GM12891 (cell line): ENCODE data around the gene KCNA3.
A peak's percentile ranks its signal among the peaks of the same experiment; 100 is the strongest.

Source experiments
- DNase-seq: peaks from one replicate; pipeline ENCODE4 v3.0.0; 2011; ENCODE audit warnings: low spot score; ENCODE audit not compliant: insufficient read length
- FAIRE-seq: peaks from 2 replicates; lab custom pipeline; 2011; peaks lifted over from hg19 to GRCh38; lab: Jason Lieb, UNC
- PAX5 ChIP-seq: IDR thresholded peaks from 2 replicates; pipeline ENCODE4 v1.6.1; 2011; ENCODE audit warnings: low read length, moderate library complexity, mild to moderate bottlenecking; ENCODE audit not compliant: insufficient read depth, severe bottlenecking
- POLR2A ChIP-seq: IDR thresholded peaks from 2 replicates; pipeline ENCODE4 v1.6.1; 2011; ENCODE audit warnings: low read depth, low read length, control low read depth
- POLR2AphosphoS5 ChIP-seq: IDR thresholded peaks from 2 replicates; pipeline ENCODE4 v1.6.1; 2011; ENCODE audit warnings: low read depth, low read length, control low read depth
- POU2F2 ChIP-seq: IDR thresholded peaks from 2 replicates; pipeline ENCODE4 v1.6.1; 2011; ENCODE audit warnings: low read depth, mild to moderate bottlenecking, control low read depth, low read length, moderate library complexity
- SPI1 ChIP-seq: IDR thresholded peaks from 2 replicates; pipeline ENCODE4 v1.6.1; 2011; ENCODE audit warnings: low read depth, low read length, control low read depth
- TAF1 ChIP-seq: IDR thresholded peaks from 2 replicates; pipeline ENCODE4 v1.6.1; 2011; ENCODE audit warnings: low read depth, low read length, control low read depth

The KCNA3 gene

DNA sequence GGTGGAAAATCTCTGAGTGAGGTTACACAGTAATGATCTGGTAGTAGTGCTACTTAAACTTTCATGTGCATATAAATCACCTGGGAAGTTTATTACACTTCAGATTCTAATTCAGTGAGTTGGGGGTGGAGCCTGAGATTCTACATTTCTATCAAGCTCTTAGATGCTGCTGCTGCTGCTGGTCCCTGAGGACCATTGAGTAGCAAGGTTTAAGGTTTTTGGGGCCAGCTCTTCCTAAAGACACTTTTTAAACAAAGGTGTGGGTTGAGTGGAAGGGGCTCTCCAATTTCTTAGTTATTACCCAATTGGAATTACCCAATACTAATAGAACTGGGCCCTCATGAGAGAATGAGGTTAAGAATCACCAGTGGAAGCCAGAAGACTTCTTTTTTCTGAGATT, 29.5 kb downstream of the KCNA3 start:
- TF ChIP-seq SPI1 (no peak), POLR2AphosphoS5 (no peak), TAF1 (no peak), POU2F2 (no peak), PAX5 (no peak), POLR2A (no peak)
- FAIRE-seq (no peak), DNase-seq (no peak)

DNA sequence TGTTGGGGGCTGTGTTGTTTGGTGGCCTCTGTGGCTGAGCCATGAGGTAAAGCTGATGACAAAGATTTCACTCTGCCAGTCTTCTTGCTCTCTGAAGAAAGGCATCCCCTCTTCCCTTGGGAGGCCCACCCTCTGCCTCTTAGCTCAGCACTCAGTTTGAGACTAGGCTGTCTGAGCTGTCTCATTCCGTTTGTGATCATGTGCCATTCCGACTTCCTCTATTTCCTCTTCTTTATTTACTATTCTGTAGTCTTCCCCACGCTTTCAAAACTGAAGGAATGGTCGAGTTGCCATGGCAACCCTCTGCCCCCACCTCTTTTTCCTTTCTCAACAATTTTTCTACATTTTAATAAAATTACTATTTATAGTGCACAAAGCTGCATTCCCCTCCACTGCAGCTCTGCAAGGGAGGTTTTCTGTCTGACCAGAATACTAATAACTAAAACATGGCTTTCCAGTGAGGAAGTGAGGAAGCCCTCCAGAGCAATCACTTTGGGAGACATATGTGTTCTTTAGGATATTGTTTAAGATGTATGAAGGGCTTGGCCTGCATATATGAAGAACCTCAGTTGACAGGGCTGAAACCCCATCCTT, 30.8 kb downstream of the KCNA3 start:
- peak; percentile 82 for FAIRE-seq
- TF ChIP-seq POLR2A (no peak), TAF1 (no peak), PAX5 (no peak), SPI1 (peak; percentile 82), POLR2AphosphoS5 (no peak), POU2F2 (no peak)
- no peak for DNase-seq

DNA sequence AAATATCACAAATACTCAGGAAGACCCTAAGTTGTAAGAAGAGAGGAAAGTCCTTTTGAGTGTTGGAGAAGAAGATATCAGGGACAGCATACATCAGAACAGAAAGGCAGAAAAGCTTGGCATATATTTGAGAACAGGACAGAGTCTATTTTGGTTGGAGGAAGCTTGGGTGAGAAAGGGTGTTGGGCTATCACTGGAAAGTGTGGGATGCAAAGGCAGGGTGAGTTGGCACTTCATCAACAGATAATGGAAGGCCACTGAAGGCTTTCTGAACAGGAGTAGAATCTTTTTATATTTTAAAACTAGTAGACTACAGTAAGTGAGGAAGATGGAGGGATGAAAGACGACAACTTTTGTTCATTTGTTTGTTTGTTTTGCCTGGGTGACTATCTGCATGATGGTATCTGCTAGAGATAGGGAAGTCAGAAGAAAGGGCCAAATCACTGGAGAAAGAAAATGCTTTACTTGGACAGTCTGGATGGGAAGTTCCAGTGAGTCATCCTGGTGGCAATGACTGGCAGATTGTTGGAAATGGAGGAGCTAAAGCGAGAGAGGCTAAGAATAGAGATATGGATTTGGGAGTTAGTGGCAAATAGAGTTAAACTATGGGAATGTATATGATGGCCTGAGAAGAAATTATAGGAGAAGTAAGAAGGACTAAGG, 34.9 kb downstream of the KCNA3 start:
- TF ChIP-seq POLR2A: no peak
- TF ChIP-seq POLR2AphosphoS5: no peak
- no peak for TF ChIP-seq SPI1
- TF ChIP-seq POU2F2: no peak
- no peak for TF ChIP-seq PAX5
- no peak for TF ChIP-seq TAF1
- DNase-seq: no peak
- no peak for FAIRE-seq

DNA sequence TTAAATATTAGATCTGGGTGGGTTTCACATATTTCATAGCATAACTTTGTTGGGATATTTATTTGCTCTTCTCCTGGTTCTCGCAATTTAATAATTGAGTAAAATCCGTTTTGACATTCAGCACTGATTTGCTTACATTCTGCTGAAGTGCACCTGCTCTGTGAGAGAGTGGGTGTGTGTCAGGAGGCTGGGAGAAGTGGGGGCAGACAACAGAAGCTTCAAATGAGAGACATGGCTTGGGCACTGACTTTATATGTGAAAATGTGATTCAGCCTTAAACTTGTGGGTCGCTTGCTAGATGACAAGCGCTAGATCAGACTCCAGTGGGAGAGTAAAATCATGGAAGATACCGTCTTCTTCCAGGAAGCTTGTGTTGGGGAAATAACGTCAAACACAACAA, 36.2 kb downstream of the KCNA3 start:
- no peak for FAIRE-seq
- DNase-seq: no peak

DNA sequence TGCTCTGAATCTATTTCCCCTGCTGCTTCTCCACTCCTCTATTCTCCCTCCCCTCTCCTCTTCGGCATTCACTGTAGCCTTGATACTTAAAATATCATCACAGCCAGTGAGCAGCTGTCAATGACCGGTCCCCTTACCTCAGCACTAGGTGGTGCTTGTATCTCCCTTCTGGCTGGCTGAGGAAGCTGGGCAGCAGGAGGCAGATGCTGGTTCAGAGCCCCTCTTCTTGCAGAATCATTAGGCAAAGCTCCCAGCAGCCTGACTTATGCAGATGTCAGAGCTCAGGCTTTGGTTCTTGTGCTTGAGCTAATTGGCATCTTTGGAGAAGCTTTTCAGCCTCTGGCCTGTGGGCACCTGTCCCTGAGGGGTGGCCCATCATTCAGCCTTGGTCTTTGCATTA, 36.7 kb downstream of the KCNA3 start:
- FAIRE-seq: peak; percentile 35
- no peak for DNase-seq
- TF ChIP-seq POLR2AphosphoS5 (no peak), SPI1 (no peak), PAX5 (no peak), POLR2A (no peak), POU2F2 (no peak), TAF1 (no peak)

More for the DNA sequence above, 36.2 kb downstream of the KCNA3 start:
- no peak for TF ChIP-seq TAF1
- no peak for TF ChIP-seq POLR2A
- no peak for TF ChIP-seq PAX5
- TF ChIP-seq POLR2AphosphoS5: no peak
- TF ChIP-seq SPI1: no peak
- no peak for TF ChIP-seq POU2F2

DNA sequence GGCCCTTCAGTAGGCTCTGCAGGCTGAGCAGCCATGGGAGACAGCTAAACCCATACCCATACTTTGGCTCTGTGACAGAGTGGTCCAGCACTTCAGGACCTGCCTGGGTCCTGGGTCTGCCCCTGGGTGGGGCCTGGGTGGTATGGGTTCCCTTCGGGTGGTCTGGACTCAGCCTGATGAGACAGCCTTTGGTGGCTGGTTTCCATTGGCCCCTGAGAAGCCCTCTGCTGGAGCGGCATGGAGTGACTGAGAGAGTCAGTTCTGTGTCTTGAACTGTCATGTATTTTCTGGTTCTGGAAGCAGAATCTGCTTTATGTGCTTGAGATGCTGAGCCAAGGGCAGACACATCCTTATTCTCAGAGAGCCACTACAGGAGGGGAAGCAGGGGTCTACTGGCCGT, 37.3 kb downstream of the KCNA3 start:
- FAIRE-seq: peak; percentile 45
- DNase-seq: no peak
- TF ChIP-seq SPI1: no peak
- no peak for TF ChIP-seq PAX5
- no peak for TF ChIP-seq POLR2A
- no peak for TF ChIP-seq POLR2AphosphoS5
- TF ChIP-seq TAF1: no peak
- no peak for TF ChIP-seq POU2F2

DNA sequence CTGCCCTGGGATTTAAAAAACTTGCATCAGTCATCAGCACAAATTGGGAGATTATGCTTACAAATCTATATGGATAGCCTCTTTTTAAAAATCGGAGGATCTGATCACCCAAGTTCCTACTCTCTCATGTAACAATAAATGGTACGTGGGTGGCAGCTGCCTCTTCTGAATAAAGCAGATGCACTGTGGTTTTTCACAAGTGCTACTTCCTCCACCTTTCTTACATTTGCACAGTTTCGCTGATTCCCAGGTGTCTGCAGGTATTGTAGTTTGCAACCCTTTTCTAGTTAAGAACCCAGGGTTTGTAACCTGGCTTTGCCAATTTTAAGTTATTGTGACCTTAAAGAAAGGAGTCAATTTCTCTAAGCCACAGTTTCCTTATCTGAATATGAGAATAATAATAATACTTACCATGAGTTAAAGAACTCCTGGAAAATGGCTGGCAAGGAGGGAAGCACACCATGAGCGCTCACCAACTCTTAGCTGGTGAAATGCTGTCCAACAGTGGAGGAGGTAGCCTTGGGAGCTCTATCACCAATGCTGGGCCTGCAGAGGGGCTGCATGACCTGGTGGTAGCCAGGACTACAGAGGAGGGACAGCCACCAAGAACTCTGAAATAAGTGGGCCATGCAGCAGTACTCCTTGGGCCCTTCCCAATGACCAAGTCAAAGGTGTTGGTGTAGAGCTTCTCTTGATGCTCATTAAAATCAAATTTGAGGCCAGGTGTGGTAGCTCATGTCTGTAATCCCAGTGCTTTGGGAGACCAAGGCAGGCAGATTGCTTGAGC, 38.4 kb downstream of the KCNA3 start:
- peak; percentile 76; the same call in 1 of the 2 replicates for TF ChIP-seq POLR2A
- TF ChIP-seq POU2F2: peak; percentile 5; the same call in 1 of the 2 replicates
- TF ChIP-seq SPI1: peak; percentile 47; the same call in 1 of the 2 replicates
- TF ChIP-seq PAX5: no peak
- TF ChIP-seq POLR2AphosphoS5: 0 out of 2 replicates have a peak, but pooled peaks have one; percentile 40
- TF ChIP-seq TAF1: no peak
- DNase-seq: no peak
- peak; percentile 70 for FAIRE-seq

DNA sequence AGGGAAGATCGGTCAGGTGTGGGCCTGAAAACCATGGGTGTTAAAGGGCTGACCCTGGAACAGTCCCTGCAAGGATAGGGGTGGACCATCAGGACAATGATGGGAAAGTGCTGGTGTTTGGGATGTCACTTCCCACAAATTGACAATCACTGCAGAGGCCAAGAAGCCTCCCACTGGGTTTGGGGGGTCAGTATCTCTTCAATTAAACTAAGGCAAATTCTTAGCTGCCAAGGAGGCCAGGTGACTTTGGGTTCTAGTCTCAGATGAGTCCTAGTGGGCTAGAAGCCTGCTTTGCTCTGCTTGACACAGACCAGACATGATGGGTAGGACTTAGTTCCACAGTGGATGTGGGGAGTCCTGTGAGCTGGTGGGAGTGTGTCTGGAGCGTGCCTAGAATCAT, 39.3 kb downstream of the KCNA3 start:
- FAIRE-seq: peak; percentile 40
- no peak for DNase-seq
- TF ChIP-seq PAX5 (no peak), SPI1 (no peak), TAF1 (no peak), POLR2A (no peak), POU2F2 (no peak), POLR2AphosphoS5 (no peak)

DNA sequence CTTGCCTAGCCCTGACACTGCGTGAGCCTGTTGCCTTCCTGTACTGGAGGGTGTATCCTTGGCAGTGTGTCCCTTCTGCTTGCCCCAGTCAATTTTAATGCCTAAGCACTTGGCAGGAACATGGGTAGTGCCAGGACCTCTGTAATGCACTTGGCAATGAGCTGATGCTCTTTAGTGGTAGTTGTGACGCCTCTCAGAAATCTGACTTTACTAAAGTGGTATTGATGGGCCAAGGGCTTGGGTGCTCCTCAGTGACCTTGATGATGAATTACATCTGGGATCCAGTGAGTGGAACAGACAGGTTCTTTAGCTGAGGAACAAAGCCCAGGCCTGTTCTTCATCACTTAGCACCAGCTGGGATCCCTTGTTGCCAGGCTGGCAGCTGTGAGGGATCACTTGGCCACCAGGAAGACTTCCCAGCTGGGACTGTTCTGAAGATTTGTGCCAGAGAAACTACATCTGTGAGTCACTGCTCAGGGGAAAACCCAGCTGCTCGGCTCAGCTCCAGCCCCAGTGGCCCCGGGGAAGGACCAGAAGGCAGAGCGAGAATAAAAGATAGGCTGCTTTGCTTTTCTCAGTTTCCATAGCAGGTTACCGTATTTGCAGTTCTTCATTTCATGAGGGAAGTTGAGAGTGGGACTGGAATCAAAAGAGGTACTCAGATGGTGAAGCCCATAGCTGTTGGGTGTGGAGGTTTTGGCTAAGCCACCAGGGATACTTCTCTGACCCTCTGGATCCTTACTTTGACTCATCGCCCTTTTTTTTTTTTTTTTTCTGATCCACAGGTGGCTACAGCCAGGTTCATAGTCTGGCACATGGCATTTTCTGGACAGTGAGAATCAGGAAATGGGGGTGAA, 40.1 kb downstream of the KCNA3 start:
- DNase-seq: peak; percentile 32
- FAIRE-seq: peak; percentile 92
- TF ChIP-seq POU2F2 (peak; percentile 68; the same call in 1 of the 2 replicates), PAX5 (no peak), POLR2A (no peak), SPI1 (peak; percentile 77), TAF1 (no peak), POLR2AphosphoS5 (no peak)
